GM18519 (cell line): Measurements from ENCODE around the gene DUSP9.

Experiments used
- ATAC-seq: cut with Tn5 transposase; IDR thresholded peaks from one replicate; pipeline ENCODE4 v1.9.1; 2021; ENCODE audit warnings: mild to moderate bottlenecking, moderate library complexity; ENCODE audit not compliant: unreplicated experiment, low FRiP score

The DUSP9 gene

GRCh38 chrX:153647461-153648357 is 706 bp downstream of the DUSP9 start:
- ATAC-seq, result no peak

GRCh38 chrX:153648358-153649177 is 1.6 kb downstream of the DUSP9 start:
- no peak for ATAC-seq

GRCh38 chrX:153649178-153649914 is 2.3 kb downstream of the DUSP9 start:
- no peak for ATAC-seq

GRCh38 chrX:153649915-153650782 is 3.1 kb downstream of the DUSP9 start:
- ATAC-seq, result no peak

- ATAC-seq, result no peak
Measured at GRCh38 chrX:153650959-153651358, 4.0 kb downstream of the DUSP9 start.

GRCh38 chrX:153651540-153652079 is 4.6 kb downstream of the DUSP9 start:
- no peak for ATAC-seq

- ATAC-seq, result no peak
Measured at GRCh38 chrX:153653556-153653955, 6.6 kb downstream of the DUSP9 start.

GRCh38 chrX:153657161-153657560 is 10.2 kb downstream of the DUSP9 start:
- no peak for ATAC-seq

GRCh38 chrX:153659268-153659667 is 12.3 kb downstream of the DUSP9 start:
- ATAC-seq, result no peak

- no peak for ATAC-seq
Measured at GRCh38 chrX:153662266-153662665, 15.3 kb downstream of the DUSP9 start.

- ATAC-seq, result no peak
Measured at GRCh38 chrX:153665726-153666306, 18.8 kb downstream of the DUSP9 start.

- ATAC-seq, result no peak
Measured at GRCh38 chrX:153667281-153667955, 20.4 kb downstream of the DUSP9 start.

- ATAC-seq, result no peak
Measured at GRCh38 chrX:153667956-153668396, 21.0 kb downstream of the DUSP9 start.

GRCh38 chrX:153668423-153669173 is 21.6 kb downstream of the DUSP9 start:
- ATAC-seq, result no peak

GRCh38 chrX:153669174-153669890 is 22.3 kb downstream of the DUSP9 start:
- ATAC-seq, result no peak

- no peak for ATAC-seq
Measured at GRCh38 chrX:153669901-153670731, 23.1 kb downstream of the DUSP9 start.
